HG03342 (cell line): ENCODE data around the gene SPECC1L.

ENCODE experiments used
- ATAC-seq: cut with Tn5 transposase; IDR thresholded peaks from one replicate; pipeline ENCODE4 v1.9.1; 2021; ENCODE audit warnings: mild to moderate bottlenecking, moderate library complexity; ENCODE audit not compliant: unreplicated experiment

SPECC1L gene

DNA sequence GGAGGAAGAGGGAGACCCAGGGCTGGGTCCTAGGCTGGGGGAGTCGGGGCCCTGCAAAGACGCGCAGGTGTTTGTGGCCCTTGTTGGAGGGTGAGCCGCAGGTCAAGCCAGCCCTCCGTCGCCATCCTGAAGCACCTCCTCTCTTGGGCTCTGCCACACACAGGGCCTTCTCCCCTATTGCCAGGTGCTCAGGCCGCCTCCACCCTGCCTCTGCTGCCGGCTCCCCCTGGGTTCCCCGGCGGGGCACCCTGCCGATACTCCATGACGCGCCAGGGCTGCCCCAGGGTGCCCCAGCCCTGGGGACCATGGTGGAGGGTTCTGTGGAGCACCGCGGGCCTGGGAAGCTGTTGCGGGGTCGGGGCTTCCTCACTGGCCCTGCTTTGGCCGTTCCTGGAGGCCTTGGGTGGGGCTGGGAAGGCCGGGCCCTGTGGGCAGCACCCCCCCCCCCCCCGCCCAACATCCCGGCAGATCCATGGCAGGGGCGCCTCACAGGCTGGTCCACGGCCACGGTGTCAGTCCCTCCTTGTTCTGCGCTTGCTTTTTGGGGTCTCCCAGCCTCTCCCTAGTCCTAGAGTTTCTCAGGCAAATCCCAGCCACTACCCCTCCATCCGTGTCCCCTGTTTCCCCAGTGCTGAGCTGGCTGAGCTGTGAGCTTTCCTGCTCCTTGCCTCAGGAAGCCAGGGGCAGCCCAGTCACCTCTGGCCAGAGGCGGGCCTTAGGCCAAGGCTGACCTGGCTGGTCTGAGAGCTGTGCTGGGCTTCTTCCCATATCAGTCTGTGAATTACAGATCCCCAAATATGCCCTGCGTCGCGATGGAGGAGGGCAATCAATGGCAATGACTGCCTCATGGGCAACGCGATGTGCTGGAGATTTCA is 154.5 kb downstream of the SPECC1L start:
- ATAC-seq, result no peak

DNA sequence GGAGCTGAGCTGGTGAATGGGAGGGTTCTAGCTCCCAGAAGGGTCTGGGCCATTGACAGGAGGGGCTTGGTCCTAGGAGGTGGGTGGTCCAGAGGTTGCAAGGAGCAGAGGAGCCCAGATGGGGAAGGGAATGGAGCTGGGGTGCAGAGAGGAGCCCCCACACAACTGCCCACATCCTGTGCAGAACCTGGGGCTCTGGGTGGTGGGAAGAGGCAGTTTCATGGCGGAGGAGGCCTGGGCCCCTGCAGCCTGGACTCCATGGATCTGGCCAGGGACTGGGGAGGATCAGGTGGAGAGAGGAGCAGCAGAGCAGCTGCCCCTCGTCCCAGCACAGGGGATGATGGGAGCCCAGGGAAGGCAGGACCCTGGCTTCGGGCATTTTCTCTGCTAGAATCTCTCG is 155.8 kb downstream of the SPECC1L start:
- no peak for ATAC-seq

DNA sequence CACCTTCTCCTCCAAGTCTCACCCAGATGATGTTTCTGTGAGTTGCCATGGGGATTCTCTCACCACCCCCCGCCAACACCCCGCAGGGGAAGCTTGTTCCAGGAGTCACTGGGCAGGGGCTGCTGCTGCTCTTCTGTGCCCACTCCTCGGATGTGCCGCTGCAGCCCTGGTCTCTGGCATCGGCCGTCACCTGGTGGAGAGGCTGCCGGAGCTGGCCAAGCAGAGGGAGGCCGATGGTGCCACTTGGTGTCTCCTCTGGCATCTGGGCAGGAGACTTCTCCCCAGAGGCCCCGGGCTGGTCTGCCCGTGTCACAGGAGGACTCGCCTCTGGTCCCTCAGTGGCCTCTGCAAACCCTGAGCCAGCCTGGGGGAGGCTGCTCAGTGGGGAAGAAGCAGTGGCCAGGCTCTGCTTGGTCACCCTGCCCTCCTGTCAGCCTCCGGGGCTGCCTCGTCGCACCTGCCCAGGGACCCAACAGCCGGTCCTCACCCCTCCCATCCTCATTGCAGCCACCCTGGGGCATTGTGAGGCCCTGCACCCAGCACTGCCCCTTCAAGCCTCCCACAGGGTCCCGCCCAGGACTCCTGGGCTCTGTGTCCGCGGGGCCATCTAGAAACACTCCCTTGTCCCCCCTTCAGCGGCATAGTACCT is 156.3 kb downstream of the SPECC1L start:
- peak; percentile 5 for ATAC-seq

GRCh38 chr22:24427500-24428164 is 157.0 kb downstream of the SPECC1L start, which contains the start of gene ADORA2A:
TSS of gene ADORA2A (plus strand) at chr22:24427599. CDS start at chr22:24433405, 5,806 bp downstream.
- ATAC-seq, result peak; percentile 39

GRCh38 chr22:24428751-24429410 is 158.2 kb downstream of the SPECC1L start:
- no peak for ATAC-seq

GRCh38 chr22:24429411-24430365 is 159.1 kb downstream of the SPECC1L start:
- ATAC-seq, result no peak

- ATAC-seq, result no peak
These were observed 160.0 kb downstream of the SPECC1L start for GRCh38 chr22:24430431-24431308.

DNA sequence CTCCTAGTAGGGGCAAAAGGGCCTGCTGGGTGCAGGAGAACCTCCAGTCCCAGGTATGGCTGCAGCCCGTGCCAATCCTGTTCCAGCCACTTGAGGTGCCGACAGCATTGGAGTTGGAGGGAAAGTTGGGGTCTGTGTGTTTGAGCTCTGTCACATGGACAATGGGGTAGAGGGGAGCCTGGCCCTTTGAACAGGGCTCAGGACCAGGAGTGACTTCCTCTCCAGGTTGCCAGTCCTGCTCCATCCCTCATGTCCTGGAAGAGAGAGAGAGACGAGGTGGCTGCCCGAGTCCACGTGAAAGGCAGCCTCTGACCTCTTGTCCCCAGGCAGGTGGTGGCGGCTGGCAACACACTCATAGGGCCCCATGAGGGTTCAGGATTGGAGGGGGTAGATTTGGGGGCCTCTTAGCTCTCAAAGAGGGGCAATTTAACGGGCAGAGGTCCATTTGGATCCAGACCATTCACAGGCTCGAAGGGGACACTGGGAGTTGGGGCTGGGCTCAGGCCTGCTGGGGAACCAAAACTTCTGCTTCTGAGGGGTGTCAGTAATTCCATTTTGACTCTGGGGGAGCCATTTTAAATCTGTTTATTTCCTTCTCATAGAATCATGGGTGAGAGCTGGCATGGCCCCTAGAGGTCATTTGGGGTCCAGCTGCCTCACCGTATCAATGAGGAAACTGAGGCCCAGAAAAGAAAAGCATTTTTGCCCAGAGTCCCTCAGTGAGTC is 160.8 kb downstream of the SPECC1L start:
- ATAC-seq, result no peak

DNA sequence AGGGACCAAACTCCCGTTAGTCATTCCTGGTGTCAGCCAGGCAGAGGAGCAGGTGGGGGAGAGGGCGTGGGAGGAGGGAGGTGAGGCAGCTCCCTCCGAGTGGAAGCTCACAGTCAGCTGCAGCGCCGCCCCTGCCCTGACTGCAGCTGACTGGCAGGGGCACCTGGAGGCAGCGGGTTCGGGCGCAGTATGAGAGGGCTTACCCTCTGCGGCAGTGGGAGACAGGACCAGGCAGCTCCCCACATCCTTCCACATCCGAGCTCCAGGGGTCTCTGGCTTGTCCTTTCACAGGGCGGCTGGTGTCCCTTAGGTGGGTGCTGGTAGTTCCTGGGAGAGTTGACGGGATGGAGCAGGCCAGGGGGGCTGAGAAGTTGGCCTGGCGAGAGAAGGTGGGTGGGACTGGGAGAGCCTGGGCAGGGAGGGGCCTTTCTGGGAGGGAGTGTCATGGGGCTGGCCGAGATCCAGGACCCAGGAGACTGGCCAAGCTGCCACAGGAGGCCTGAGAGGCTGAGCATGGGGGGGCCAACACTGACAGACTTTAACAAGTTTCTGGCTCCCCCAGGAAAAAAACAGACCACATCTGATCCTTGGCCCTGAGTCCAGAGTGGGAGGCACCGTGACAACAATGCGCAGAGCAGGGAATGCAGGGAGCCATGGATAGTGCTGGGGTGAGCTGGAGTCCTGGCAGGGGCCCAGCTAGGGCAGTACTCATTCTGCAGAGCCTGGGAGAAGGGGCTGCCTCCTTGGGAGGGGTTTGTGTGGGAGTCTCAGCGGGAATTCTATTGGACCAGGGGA is 161.6 kb downstream of the SPECC1L start:
- no peak for ATAC-seq

GRCh38 chr22:24433001-24433827 is 162.6 kb downstream of the SPECC1L start:
- ATAC-seq, result no peak

DNA sequence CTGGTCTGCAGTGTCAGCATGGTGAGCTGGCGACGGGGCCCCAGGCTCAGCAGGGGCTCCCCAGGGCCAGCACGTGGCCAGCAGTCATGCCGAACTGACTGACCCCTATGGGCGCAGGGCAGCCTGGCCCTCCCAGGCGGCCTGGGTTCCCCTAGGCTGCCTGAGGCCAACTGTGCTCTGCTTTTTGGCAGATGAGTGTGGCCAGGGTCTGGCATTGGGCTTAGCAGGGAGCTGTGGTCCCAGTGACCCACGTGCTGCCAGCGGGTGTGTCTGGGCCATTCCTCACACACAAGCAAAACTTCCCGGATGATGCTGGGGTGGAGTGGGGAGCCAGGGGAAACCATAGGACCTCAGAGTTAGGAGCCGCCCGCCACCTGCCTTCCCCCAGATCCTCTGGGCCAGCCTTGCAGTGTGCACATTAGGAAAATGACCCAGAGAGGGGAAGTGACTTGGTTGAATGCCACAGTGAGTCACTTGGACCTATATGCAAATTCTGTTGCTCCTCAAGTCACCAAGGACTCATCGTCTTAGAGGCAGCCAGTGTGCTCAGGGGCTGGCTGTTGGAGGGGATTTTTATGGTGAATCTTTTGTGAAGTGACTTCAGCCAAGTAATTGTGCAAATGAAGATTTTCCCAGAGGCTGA is 163.3 kb downstream of the SPECC1L start:
- peak; percentile 66 for ATAC-seq

- peak; percentile 43 for ATAC-seq
These were observed 164.1 kb downstream of the SPECC1L start for GRCh38 chr22:24434471-24435322.

DNA sequence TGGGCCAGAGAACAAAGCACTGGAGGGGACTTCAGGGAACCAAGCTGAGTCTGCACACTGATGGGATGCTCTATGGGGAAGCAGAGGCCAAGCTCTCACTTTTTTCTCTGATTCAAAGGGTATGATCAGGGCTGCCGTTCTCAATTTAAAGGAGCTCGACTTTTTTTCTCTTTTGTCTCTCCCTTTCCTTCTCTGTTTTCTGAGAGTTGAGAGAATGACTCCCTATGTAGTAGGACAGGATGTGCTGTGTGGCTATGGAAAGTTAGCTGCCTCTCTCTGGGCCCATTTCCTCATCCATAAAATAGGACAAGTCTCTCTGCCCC is 164.7 kb downstream of the SPECC1L start:
- no peak for ATAC-seq

DNA sequence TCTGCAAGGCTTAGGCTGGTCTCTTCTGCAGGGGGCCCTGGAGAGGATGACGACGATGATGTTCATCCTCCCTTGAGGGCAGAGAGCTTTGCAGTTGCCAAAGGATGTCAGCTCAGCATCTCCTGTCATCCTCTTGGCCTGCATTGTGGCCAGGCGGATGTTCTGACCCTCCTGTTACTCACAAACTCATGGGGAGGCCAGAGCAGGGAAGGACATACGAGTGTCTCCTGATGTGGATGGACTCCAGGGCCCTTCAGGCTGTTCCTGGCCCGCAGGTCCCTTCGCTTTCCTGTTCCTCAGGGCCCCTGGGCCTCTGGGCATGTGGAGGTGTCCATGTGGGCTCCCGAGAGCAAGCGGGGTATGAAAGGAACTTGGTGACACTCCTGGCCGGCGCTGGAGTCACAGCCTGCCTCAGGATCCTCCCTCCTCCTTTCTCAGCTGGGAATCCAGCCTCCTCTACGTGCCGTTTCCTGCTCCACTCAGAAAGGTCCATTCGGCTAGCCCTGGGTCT is 165.3 kb downstream of the SPECC1L start:
- no peak for ATAC-seq

DNA sequence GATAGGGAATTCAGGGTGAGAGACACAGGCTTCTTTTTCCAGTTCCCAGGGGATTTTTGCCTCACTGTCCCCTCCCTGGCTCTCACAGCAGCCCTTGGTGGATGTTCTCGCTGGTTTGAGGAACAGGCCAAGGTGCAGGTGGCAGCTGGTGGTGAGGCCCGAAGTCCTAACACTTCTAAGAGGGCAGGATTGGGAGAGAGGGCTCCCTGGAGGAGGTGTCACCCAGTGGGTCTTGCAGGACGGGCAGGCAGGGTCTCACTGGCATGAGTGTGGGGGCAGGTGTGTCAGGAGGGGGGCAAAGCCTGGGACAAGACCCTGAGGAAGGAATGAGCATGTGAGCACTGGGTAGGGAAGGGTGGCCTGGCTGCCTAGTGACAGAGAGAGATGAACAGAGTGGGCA is 165.9 kb downstream of the SPECC1L start:
- no peak for ATAC-seq
